Measurements from ENCODE around the gene RIOK1. TPM values are rescaled to one million over a fixed set of nuclear protein-coding genes. Genes with fewer than 3 reads are reported as not detected.
A peak's percentile ranks its signal among the peaks of the same experiment; 100 is the strongest.

Gene RIOK1
- total and polyA plus RNA-seq, 2 of the 13 experiments (the other 11 are each of a cell fraction or from before 2014, with no cell fraction given), result 9.4 to 37.8 TPM

DNA sequence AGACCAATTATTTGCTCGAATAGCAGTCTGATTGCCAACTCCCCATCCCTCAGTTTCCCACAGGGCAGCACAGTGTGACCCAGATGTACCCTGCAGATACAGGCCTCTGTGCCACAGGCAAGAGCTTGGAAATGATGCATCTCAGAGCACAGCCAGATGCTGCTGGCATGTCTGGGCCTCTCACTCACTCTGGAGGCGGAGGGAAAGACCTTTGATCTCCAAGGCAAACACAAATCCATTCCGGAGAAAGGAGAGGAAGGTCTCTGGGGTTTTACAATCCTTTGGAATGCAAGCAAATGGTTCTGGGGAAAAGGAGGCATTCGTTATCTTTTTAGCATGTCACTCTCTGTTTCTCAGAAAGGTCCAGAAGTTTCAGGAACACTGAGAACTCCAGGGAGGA lies 74.2 kb downstream of the RIOK1 start (continued):
- TF ChIP-seq, protein P1, sequence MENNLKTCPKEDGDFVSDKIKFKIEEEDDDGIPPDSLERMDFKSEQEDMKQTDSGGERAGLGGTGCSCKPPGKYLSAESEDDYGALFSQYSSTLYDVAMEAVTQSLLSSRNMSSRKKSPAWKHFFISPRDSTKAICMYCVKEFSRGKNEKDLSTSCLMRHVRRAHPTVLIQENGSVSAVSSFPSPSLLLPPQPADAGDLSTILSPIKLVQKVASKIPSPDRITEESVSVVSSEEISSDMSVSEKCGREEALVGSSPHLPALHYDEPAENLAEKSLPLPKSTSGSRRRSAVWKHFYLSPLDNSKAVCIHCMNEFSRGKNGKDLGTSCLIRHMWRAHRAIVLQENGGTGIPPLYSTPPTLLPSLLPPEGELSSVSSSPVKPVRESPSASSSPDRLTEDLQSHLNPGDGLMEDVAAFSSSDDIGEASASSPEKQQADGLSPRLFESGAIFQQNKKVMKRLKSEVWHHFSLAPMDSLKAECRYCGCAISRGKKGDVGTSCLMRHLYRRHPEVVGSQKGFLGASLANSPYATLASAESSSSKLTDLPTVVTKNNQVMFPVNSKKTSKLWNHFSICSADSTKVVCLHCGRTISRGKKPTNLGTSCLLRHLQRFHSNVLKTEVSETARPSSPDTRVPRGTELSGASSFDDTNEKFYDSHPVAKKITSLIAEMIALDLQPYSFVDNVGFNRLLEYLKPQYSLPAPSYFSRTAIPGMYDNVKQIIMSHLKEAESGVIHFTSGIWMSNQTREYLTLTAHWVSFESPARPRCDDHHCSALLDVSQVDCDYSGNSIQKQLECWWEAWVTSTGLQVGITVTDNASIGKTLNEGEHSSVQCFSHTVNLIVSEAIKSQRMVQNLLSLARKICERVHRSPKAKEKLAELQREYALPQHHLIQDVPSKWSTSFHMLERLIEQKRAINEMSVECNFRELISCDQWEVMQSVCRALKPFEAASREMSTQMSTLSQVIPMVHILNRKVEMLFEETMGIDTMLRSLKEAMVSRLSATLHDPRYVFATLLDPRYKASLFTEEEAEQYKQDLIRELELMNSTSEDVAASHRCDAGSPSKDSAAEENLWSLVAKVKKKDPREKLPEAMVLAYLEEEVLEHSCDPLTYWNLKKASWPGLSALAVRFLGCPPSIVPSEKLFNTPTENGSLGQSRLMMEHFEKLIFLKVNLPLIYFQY (CRISPR knock-in tag; IDR thresholded peaks at IDR 0.05; ENCODE audit: borderline replicate concordance), result no peak
- TF ChIP-seq XRCC5 (optimal IDR thresholded peaks at IDR 0.05; ENCODE audit: low read length) (peak; percentile 70), KDM3A (CRISPR knock-in tag; IDR thresholded peaks at IDR 0.05; ENCODE audit: low read depth) (0 out of 2 replicates have a peak, but pooled peaks have one; percentile 52), NCOA1 (CRISPR knock-in tag; IDR thresholded peaks at IDR 0.05) (0 out of 2 replicates have a peak, but pooled peaks have one; percentile 76), KLF11 (CRISPR knock-in tag; IDR thresholded peaks at IDR 0.05) (peak; percentile 49; the same call in 1 of the 2 replicates), ZNF501 (CRISPR knock-in tag; IDR thresholded peaks at IDR 0.05) (0 out of 2 replicates have a peak, but pooled peaks have one; percentile 17), TCF7 (IDR thresholded peaks at IDR 0.05; ENCODE audit: low read depth) (peak; percentile 79)
- TF ChIP-seq, protein P2, sequence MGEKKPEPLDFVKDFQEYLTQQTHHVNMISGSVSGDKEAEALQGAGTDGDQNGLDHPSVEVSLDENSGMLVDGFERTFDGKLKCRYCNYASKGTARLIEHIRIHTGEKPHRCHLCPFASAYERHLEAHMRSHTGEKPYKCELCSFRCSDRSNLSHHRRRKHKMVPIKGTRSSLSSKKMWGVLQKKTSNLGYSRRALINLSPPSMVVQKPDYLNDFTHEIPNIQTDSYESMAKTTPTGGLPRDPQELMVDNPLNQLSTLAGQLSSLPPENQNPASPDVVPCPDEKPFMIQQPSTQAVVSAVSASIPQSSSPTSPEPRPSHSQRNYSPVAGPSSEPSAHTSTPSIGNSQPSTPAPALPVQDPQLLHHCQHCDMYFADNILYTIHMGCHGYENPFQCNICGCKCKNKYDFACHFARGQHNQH (CRISPR knock-in tag; IDR thresholded peaks at IDR 0.05), result 0 out of 2 replicates have a peak, but pooled peaks have one; percentile 40

Data from HepG2 (cell line).